HCT116 (cell line): ENCODE measurements around the gene TES. TPM values are rescaled to one million over a fixed set of nuclear protein-coding genes. Genes with fewer than 3 reads are reported as not detected.

Experiments
- ATAC-seq: fragments of 200-7000 bp; cut with Tn5 transposase; 2 replicates; pipeline ENCODE4 v1.9.1; 2020; ENCODE audit warnings: mild to moderate bottlenecking, moderate library complexity
- BruUV-seq: library from RNA; stranded (reverse); fragments of 400-500 nt; replicated peaks from 2 replicates; lab custom pipeline; 2021; lab: Mats Ljungman, UMichigan
- CTCF ChIA-PET: fragments of 300-600 bp; sonication (Branson Sonifier 250); formaldehyde crosslinking; loops from one replicate; lab custom pipeline; 2021; ENCODE audit warnings: antibody characterized with exemption; lab: Charles Lee
- POLR2A ChIA-PET: fragments of 300-600, 350-600 bp; sonication (Branson Sonifier 250); formaldehyde crosslinking; loops from one replicate; lab custom pipeline; 2021; ENCODE audit warnings: antibody characterized with exemption; lab: Charles Lee
- RAD21 ChIA-PET, 2 experiments: fragments of 300-600 bp; sonication (Branson Sonifier 250); formaldehyde crosslinking; loops; one replicate each; lab custom pipeline; 2023; ENCODE audit warnings: low total read pairs in 2 of 2; ENCODE audit not compliant: uncharacterized antibody in 2 of 2, unreplicated experiment in 2 of 2, low non-redundant PET in 1 of 2; lab: Charles Lee
- DNase-seq: peaks from one replicate; pipeline ENCODE4 v3.0.0-alpha.2; 2010; ENCODE audit warnings: low read depth, low spot score
- H2AFZ ChIP-seq: fragments of 200-600 bp; shearing (Covaris generic), sonication (generic); 2 replicates; pipeline ENCODE4 v1.6.1; 2017; ENCODE audit warnings: low read depth, mixed run types, mixed read lengths, antibody characterized with exemption, low read length; ENCODE audit not compliant: poor library complexity, severe bottlenecking
- H3K27ac ChIP-seq: 2 replicates; pipeline ENCODE4 v1.5.1; 2012; ENCODE audit warnings: low read depth, low read length
- H3K27me3 ChIP-seq: fragments of 200-600 bp; sonication (generic); 2 replicates; pipeline ENCODE4 v1.6.1; 2016; ENCODE audit warnings: mixed run types, low read length, mixed read lengths; ENCODE audit not compliant: insufficient read depth
- H3K36me3 ChIP-seq, 2 experiments: fragments of 200-500 bp in 1 of 2; fragments of 200-600 bp in 1 of 2; sonication (Bioruptor generic) in 1 of 2; sonication (generic) in 1 of 2; 2 replicates each; pipeline versions ENCODE4 v1.5.1 to v1.6.1; 2014 to 2016; ENCODE audit warnings: low read length in 2 of 2, inconsistent platforms in 1 of 2, mixed read lengths in 1 of 2, mixed run types in 1 of 2; ENCODE audit not compliant: insufficient read depth in 2 of 2, control insufficient read depth in 1 of 2
- H3K4me1 ChIP-seq, 2 experiments: fragments of 200-600 bp in 1 of 2; sonication (generic) in 1 of 2; 2 replicates each; pipeline versions ENCODE4 v1.5.1 to v1.6.1; 2012 to 2017; ENCODE audit warnings: low read length in 2 of 2, inconsistent platforms in 1 of 2, mild to moderate bottlenecking in 1 of 2, mixed read lengths in 1 of 2, mixed run types in 1 of 2, moderate library complexity in 1 of 2; ENCODE audit not compliant: insufficient read depth in 2 of 2, control insufficient read depth in 1 of 2
- H3K4me2 ChIP-seq: fragments of 200-600 bp; sonication (generic); 2 replicates; pipeline ENCODE4 v1.6.1; 2017; ENCODE audit warnings: mixed run types, low read length, mixed read lengths
- H3K4me3 ChIP-seq, 2 experiments: fragments of 200-600 bp in 1 of 2; sonication (generic) in 1 of 2; replicated peaks in 1 of 2; 2 replicates each; pipeline ENCODE4 v1.5.1; 2011 to 2016; ENCODE audit warnings: low read length in 2 of 2, control low read depth in 1 of 2, low read depth in 1 of 2, mild to moderate bottlenecking in 1 of 2, mixed read lengths in 1 of 2, mixed run types in 1 of 2
- H3K79me2 ChIP-seq: fragments of 200-600 bp; sonication (generic); 2 replicates; pipeline ENCODE4 v1.6.1; 2017; ENCODE audit warnings: mild to moderate bottlenecking, mixed run types, low read length, moderate library complexity, mixed read lengths; ENCODE audit not compliant: insufficient read depth
- H3K9ac ChIP-seq: fragments of 200-600 bp; sonication (generic); 2 replicates; pipeline ENCODE4 v1.6.1; 2016; ENCODE audit warnings: low read length, mixed read lengths
- H3K9me2 ChIP-seq: fragments of 200-600 bp; sonication (generic), shearing (Covaris generic); 2 replicates; pipeline ENCODE4 v1.6.1; 2017; ENCODE audit warnings: mixed run types, mild to moderate bottlenecking, moderate library complexity; ENCODE audit not compliant: insufficient read depth
- H3K9me3 ChIP-seq, 2 experiments: fragments of 200-500 bp in 1 of 2; fragments of 200-600 bp in 1 of 2; sonication (Bioruptor generic) in 1 of 2; sonication (generic) in 1 of 2; 2 replicates each; pipeline ENCODE4 v1.6.1; 2014 to 2017; ENCODE audit warnings: low read length in 2 of 2, mixed read lengths in 2 of 2, inconsistent platforms in 1 of 2, low read depth in 1 of 2, mild to moderate bottlenecking in 1 of 2, mixed run types in 1 of 2, moderate library complexity in 1 of 2; ENCODE audit not compliant: control insufficient read depth in 1 of 2, insufficient read depth in 1 of 2
- H4K20me1 ChIP-seq: fragments of 200-600 bp; sonication (generic), shearing (Covaris generic); 2 replicates; pipeline ENCODE4 v1.6.1; 2017; ENCODE audit warnings: mixed run types, mild to moderate bottlenecking, moderate library complexity; ENCODE audit not compliant: insufficient read depth
- CBX3 ChIP-seq: IDR thresholded peaks from 2 replicates; pipeline ENCODE4 v1.6.1; 2012; ENCODE audit warnings: low read depth
- CEBPB ChIP-seq: IDR thresholded peaks from 2 replicates; pipeline ENCODE4 v1.6.1; 2012; ENCODE audit warnings: low read depth
- CTCF ChIP-seq, 3 experiments: fragments of 200-600 bp in 1 of 3; sonication (generic) in 1 of 3; IDR thresholded peaks in 2 of 3; conservative IDR thresholded peaks in 1 of 3; 2 replicates each; pipeline ENCODE4 v1.5.1; 2012 to 2017; ENCODE audit warnings: low read depth in 2 of 3, low read length in 2 of 3, antibody characterized with exemption in 1 of 3, borderline replicate concordance in 1 of 3, control low read depth in 1 of 3, mild to moderate bottlenecking in 1 of 3, mixed read lengths in 1 of 3, mixed run types in 1 of 3, moderate library complexity in 1 of 3; ENCODE audit not compliant: insufficient read depth in 1 of 3
- EGR1 ChIP-seq: IDR thresholded peaks from 2 replicates; pipeline ENCODE4 v1.6.1; 2012; ENCODE audit warnings: low read depth
- ELF1 ChIP-seq: IDR thresholded peaks from 2 replicates; pipeline ENCODE4 v1.6.1; 2012; ENCODE audit warnings: low read depth, borderline replicate concordance
- EZH2 ChIP-seq: fragments of 200-600 bp; sonication (generic); IDR thresholded peaks from 2 replicates; pipeline ENCODE4 v1.6.1; 2017; ENCODE audit warnings: antibody characterized with exemption, mixed run types
- FOSL1 ChIP-seq: IDR thresholded peaks from 2 replicates; pipeline ENCODE4 v1.6.1; 2012; ENCODE audit warnings: low read depth
- JUND ChIP-seq: IDR thresholded peaks from 2 replicates; pipeline ENCODE4 v1.6.1; 2012
- POLR2A ChIP-seq: IDR thresholded peaks from 2 replicates; pipeline ENCODE4 v1.7.0; 2011; ENCODE audit warnings: borderline replicate concordance; ENCODE audit not compliant: insufficient read depth, insufficient read length; ENCODE audit errors: extremely low read depth
- POLR2AphosphoS5 ChIP-seq: IDR thresholded peaks from 2 replicates; pipeline ENCODE4 v1.6.1; 2011; ENCODE audit warnings: mild to moderate bottlenecking, low read depth, low read length, moderate library complexity
- RAD21 ChIP-seq: IDR thresholded peaks from 2 replicates; pipeline ENCODE4 v1.6.1; 2012; ENCODE audit warnings: low read depth, mild to moderate bottlenecking
- SIN3A ChIP-seq: IDR thresholded peaks from 2 replicates; pipeline ENCODE4 v1.6.1; 2012; ENCODE audit warnings: low read depth
- SP1 ChIP-seq: IDR thresholded peaks from 2 replicates; pipeline ENCODE4 v1.6.1; 2012; ENCODE audit warnings: low read depth
- SRF ChIP-seq: IDR thresholded peaks from 2 replicates; pipeline ENCODE4 v1.6.1; 2012; ENCODE audit warnings: low read depth
- TCF7L2 ChIP-seq: IDR thresholded peaks from 2 replicates; pipeline ENCODE4 v1.7.0; 2011; ENCODE audit warnings: borderline replicate concordance, inconsistent platforms; ENCODE audit not compliant: insufficient read depth, insufficient read length; ENCODE audit errors: extremely low read depth
- YY1 ChIP-seq: IDR thresholded peaks from 2 replicates; pipeline ENCODE4 v1.6.1; 2011; ENCODE audit warnings: low read length, low read depth, moderate library complexity, mild to moderate bottlenecking; ENCODE audit not compliant: insufficient replicate concordance; ENCODE audit errors: extremely low read depth
- ZFX ChIP-seq: fragments of 450-650 bp; IDR thresholded peaks from 2 replicates; pipeline ENCODE4 v1.6.1; 2017
- ZNF274 ChIP-seq: fragments of 200-500 bp; sonication (Bioruptor generic); IDR thresholded peaks from 2 replicates; pipeline ENCODE4 v1.6.1; 2014; ENCODE audit warnings: mild to moderate bottlenecking, low read depth, low read length, inconsistent platforms
- intact Hi-C: fragments of 100-400 bp; cut with micrococcal nuclease; formaldehyde crosslinking; loops from 2 replicates; pipeline ENCODE4 v1.10.0; 2022
- total RNA-seq: library from RNA; stranded (reverse); gene quantifications from one replicate; pipeline ENCODE4 v1.2.1, GENCODE V29; 2021; ENCODE audit not compliant: unreplicated experiment
- TF ChIP-seq, protein P1 (sequence below): IDR thresholded peaks from 2 replicates; pipeline ENCODE4 v1.6.1; 2011; ENCODE audit warnings: mild to moderate bottlenecking, low read length, moderate library complexity; ENCODE audit not compliant: insufficient replicate concordance; ENCODE audit errors: extremely low read depth
- TF ChIP-seq, protein P2 (sequence below): IDR thresholded peaks from 2 replicates; pipeline ENCODE4 v1.6.1; 2012; ENCODE audit warnings: low read depth

Gene TES
- total RNA-seq, 1 experiment from 2014 or later, result 129 TPM

- intact Hi-C loops, result no loop called here
- Histone ChIP-seq H3K36me3 (no peaks in the 10 kb centered on the region), H3K4me3 (no peak overlapping the region), H3K9me3 (no peaks in the 10 kb centered on the region), H3K9me2 (no peaks in the 10 kb centered on the region), H3K27ac (no peak overlapping the region), H3K4me1 (no peaks in the 10 kb centered on the region), H3K4me2 (no peak overlapping the region), H4K20me1 (no peaks in the 10 kb centered on the region), H3K9ac (no peak overlapping the region), H2AFZ (no peak overlapping the region), H3K79me2 (no peaks in the 10 kb centered on the region), H3K27me3 (no peaks in the 10 kb centered on the region)
- no TSS peak for BruUV-seq
- ChIA-PET RAD21 (no interaction called here), CTCF (no interaction called here), POLR2A (no interaction called here)
- TF ChIP-seq, protein P1, sequence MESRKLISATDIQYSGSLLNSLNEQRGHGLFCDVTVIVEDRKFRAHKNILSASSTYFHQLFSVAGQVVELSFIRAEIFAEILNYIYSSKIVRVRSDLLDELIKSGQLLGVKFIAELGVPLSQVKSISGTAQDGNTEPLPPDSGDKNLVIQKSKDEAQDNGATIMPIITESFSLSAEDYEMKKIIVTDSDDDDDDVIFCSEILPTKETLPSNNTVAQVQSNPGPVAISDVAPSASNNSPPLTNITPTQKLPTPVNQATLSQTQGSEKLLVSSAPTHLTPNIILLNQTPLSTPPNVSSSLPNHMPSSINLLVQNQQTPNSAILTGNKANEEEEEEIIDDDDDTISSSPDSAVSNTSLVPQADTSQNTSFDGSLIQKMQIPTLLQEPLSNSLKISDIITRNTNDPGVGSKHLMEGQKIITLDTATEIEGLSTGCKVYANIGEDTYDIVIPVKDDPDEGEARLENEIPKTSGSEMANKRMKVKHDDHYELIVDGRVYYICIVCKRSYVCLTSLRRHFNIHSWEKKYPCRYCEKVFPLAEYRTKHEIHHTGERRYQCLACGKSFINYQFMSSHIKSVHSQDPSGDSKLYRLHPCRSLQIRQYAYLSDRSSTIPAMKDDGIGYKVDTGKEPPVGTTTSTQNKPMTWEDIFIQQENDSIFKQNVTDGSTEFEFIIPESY, result no peak
- TF ChIP-seq YY1 (no peak), ELF1 (no peak), POLR2AphosphoS5 (no peak), SP1 (no peak), JUND (no peak), CBX3 (no peak), FOSL1 (no peak), ZNF274 (no peak), ZFX (no peak), EZH2 (no peak), SIN3A (no peak), SRF (no peak), POLR2A (no peak), EGR1 (no peak), RAD21 (no peak), CEBPB (no peak), CTCF (IDR thresholded peaks at IDR 0.05 in 2 of 3, conservative IDR thresholded peaks at IDR 0.05 in 1 of 3; ENCODE audit: borderline replicate concordance in 1 of 3, insufficient read depth in 1 of 3, low read depth in 2 of 3, low read length in 2 of 3) (no peak), TCF7L2 (no peak)
- TF ChIP-seq, protein P2, sequence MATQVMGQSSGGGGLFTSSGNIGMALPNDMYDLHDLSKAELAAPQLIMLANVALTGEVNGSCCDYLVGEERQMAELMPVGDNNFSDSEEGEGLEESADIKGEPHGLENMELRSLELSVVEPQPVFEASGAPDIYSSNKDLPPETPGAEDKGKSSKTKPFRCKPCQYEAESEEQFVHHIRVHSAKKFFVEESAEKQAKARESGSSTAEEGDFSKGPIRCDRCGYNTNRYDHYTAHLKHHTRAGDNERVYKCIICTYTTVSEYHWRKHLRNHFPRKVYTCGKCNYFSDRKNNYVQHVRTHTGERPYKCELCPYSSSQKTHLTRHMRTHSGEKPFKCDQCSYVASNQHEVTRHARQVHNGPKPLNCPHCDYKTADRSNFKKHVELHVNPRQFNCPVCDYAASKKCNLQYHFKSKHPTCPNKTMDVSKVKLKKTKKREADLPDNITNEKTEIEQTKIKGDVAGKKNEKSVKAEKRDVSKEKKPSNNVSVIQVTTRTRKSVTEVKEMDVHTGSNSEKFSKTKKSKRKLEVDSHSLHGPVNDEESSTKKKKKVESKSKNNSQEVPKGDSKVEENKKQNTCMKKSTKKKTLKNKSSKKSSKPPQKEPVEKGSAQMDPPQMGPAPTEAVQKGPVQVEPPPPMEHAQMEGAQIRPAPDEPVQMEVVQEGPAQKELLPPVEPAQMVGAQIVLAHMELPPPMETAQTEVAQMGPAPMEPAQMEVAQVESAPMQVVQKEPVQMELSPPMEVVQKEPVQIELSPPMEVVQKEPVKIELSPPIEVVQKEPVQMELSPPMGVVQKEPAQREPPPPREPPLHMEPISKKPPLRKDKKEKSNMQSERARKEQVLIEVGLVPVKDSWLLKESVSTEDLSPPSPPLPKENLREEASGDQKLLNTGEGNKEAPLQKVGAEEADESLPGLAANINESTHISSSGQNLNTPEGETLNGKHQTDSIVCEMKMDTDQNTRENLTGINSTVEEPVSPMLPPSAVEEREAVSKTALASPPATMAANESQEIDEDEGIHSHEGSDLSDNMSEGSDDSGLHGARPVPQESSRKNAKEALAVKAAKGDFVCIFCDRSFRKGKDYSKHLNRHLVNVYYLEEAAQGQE, result no peak
- ATAC-seq, result no peak
- no peak for DNase-seq
These were observed 48.1 kb upstream of the TES start for GRCh38 chr7:116162254-116162653.
